ENCODE results near the gene UGT1A5.

The UGT1A5 gene

DNA sequence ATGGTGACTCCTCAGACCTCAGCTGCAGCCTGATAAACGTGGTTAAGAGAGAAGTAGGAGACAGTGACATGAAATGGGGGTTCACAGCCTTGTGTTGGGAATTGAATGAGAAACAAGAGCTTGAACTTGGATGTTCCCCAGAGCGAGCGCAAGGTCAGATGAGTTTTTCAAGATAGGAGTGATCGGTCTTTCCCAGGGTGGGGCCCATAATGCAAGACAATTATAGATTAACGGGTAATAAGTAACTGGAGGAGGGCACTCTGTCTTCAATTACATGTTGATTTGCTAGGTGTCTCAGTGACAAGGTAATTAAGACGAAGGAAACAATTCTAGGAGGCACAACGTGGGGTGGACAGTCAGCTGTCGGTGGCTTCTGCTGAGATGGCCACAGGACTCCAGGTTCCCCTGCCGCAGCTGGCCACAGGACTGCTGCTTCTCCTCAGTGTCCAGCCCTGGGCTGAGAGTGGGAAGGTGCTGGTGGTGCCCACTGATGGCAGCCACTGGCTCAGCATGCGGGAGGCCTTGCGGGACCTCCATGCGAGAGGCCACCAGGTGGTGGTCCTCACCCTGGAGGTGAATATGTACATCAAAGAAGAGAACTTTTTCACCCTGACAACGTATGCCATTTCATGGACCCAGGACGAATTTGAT, at the start of gene UGT1A5:
TSS of gene UGT1A5 (plus strand) at position 297 of the 651 bp plus-strand sequence. CDS start at position 382, 85 bp downstream.
- peak within 1 kb of the TSS; percentile 47; the same call in 1 of the 2 replicates for H3K27ac ChIP-seq
- TF ChIP-seq ZFX (IDR thresholded peaks at IDR 0.05) = no peak
- TF ChIP-seq, protein P1, sequence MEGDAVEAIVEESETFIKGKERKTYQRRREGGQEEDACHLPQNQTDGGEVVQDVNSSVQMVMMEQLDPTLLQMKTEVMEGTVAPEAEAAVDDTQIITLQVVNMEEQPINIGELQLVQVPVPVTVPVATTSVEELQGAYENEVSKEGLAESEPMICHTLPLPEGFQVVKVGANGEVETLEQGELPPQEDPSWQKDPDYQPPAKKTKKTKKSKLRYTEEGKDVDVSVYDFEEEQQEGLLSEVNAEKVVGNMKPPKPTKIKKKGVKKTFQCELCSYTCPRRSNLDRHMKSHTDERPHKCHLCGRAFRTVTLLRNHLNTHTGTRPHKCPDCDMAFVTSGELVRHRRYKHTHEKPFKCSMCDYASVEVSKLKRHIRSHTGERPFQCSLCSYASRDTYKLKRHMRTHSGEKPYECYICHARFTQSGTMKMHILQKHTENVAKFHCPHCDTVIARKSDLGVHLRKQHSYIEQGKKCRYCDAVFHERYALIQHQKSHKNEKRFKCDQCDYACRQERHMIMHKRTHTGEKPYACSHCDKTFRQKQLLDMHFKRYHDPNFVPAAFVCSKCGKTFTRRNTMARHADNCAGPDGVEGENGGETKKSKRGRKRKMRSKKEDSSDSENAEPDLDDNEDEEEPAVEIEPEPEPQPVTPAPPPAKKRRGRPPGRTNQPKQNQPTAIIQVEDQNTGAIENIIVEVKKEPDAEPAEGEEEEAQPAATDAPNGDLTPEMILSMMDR (conservative IDR thresholded peaks at IDR 0.05) = no peak

DNA sequence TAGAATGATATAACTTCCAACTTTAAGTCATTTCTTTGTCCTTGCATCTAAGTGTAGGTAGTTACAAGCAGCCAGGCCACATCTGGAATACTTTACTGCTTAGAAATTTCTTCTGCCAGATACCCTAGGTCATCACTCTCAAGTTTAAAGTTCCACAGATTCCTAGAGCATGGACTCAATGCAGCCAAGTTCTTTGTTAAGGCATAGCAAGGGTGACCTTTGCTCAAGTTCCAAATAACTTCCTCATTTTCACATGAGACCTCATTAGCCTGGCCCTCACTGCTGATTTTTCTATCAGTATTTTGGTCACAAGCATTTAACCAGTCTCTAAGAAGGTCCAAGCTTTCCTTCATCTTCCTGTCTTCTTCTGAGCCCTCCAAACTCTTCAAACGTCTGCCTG, 48.8 kb upstream of the UGT1A5 start:
- TF ChIP-seq, protein P1 (conservative IDR thresholded peaks at IDR 0.05) = no peak
- TF ChIP-seq ZFX (IDR thresholded peaks at IDR 0.05) = no peak
- no peak overlapping the region for H3K27ac ChIP-seq

DNA sequence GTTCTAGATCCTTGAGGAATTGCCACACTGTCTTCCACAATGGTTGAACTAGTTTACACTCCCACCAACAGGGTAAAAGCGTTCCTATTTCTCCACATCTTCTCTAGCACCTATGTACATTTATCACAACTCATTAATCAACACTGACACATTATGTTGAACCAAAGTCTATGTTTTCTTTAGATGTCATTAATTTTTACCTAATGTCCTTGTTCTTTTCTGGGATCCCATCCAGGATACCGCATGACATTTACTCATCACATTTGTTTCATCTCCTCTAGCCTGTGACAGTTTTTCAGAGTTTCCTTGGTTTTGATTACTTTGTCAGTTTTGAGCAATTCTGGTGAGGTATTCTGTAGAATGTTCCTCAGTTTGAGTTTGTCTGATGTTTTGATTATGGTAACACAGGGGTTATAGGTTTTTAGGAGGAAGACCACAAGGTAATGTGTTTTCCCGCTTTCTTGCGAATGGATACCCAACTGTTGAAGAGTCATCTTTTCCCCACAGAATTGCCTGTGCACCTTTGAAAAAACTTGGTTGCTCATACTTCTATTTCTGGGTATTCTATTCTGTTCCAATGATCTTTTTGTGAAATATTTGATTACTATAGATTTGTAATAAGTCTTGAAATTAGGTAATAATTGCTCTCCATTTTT, 44.0 kb upstream of the UGT1A5 start:
- no peak for TF ChIP-seq ZFX (IDR thresholded peaks at IDR 0.05)
- TF ChIP-seq, protein P1 (conservative IDR thresholded peaks at IDR 0.05) = no peak
- no peak overlapping the region for H3K27ac ChIP-seq

DNA sequence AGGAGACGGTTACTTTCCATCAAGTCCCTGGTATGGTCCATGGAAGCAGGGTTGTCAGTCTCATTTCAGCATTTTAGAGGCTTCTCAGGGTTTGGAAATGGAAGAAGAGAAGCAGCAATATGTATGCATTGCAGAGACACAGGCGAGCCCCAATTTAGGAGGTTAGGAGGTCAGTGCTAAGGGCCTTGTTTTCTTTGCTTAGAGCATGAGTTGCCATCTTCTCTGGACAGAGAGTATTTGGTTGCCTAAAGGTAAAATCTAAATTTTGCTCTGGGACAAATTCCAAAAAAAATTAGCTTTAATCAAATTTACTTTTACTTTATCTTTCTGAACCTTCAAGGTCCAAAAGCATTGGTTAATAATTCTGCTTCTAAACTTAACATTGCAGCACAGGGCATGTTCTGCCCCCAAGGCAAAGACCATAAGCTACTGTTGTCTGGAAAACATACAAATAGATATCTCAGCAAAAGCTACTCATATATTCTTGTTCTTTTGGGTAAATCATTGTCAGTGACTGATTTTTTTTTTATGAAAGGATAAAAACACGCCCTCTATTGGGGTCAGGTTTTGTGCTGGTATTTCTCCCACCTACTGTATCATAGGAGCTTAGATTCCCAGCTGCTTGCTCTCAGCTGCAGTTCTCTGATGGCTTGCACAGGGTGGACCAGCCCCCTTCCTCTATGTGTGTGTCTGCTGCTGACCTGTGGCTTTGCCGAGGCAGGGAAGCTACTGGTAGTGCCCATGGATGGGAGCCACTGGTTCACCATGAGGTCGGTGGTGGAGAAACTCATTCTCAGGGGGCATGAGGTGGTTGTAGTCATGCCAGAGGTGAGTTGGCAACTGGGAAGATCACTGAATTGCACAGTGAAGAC, 41.2 kb upstream of the UGT1A5 start, which contains the start of gene UGT1A9:
TSS of gene UGT1A9 (plus strand) at position 609 of the 872 bp plus-strand sequence. CDS start at position 646, 37 bp downstream.
- TF ChIP-seq ZFX (IDR thresholded peaks at IDR 0.05) = no peak
- TF ChIP-seq, protein P1 (conservative IDR thresholded peaks at IDR 0.05) = no peak
- H3K27ac ChIP-seq = no peak within 1 kb of the TSS

DNA sequence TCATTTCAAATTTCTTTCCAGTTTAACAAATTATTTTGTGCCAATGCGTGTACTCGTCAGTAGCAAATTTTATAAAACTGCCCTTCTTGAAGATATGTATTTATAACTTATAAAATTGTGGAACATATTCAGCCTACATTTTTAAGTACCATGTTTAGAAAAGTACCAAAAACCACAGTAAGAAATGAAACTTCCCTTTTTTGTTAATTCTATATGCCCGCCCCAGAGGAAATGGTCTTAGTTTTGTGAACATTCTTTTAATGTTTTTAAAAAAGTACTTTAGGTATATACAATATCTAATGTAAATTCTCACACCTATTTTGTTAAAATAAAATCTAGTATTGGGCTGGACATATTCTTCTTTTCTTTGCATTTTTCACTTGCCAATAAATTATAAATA, 39.8 kb upstream of the UGT1A5 start:
- H3K27ac ChIP-seq = no peak overlapping the region
- TF ChIP-seq ZFX (IDR thresholded peaks at IDR 0.05) = no peak
- TF ChIP-seq, protein P1 (conservative IDR thresholded peaks at IDR 0.05) = no peak

DNA sequence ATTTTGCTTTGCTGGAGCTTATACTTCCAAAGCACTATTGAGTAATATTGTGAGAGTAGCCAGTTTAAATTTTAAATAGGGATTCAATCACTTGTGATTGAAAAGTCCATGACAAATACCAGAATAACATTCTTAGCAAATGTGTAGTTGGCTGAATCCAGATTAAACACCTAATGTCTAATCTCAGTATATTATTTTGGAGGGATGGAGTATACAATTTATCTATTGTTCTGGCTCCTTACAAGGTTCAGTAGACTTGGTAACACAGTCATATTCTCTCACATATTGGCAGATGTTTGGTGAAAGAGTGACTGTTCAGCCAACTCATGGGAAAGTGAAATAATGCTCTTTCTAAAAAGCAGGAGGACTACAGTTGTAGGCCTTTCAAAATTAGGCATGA, 38.8 kb upstream of the UGT1A5 start:
- TF ChIP-seq, protein P1 (conservative IDR thresholded peaks at IDR 0.05) = no peak
- TF ChIP-seq ZFX (IDR thresholded peaks at IDR 0.05) = no peak
- no peak overlapping the region for H3K27ac ChIP-seq
